ENCODE data around the gene RNF133.

Gene RNF133

DNA sequence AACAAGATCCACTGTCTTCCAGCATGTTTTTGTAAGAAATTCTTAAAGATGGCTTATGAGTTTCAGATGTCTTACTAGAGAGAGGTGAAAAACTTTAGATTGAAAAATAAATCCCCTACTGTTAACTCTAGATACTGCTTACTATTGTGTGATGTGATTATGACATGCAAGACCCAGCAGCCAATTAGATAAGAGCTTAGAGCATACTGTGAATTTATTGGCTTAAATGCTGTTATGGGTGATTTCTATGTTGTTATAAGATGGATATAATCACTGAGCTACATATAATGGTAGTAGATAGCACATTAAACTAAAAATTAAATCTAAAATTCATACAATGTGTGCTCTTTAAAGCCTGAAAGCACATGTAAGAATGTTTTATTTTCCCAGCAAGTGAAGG lies at the start of gene RNF133:
RNF133 (minus strand) TSS at position 101 of the 400 bp plus-strand sequence. CDS start 199 bp downstream, outside the sequence.
- DNase-seq (ENCODE audit: low spot score), result no peak

GRCh38 chr7:122748195-122748594 lies 49.3 kb upstream of the RNF133 start:
- no peak for DNase-seq (ENCODE audit: low spot score)

DNA sequence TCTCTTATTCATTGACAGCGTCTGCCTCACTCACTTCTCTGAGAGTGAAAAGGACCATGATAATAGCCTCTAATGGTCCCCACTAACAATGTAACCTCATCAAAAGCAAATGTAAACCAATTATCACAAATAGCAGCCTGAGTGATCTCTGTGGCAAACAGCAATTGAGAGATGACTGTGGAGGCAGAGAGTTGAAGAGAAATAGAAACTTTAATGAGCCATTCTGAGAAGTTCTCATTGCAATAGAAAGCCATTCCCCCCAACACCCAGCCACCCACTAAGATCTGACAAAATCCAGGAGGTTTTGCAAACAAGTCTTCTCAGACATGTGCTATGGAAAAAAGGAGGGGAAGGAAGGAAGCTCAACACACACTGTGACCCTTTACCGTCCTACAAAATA lies 48.0 kb upstream of the RNF133 start:
- DNase-seq (ENCODE audit: low spot score), result no peak

DNA sequence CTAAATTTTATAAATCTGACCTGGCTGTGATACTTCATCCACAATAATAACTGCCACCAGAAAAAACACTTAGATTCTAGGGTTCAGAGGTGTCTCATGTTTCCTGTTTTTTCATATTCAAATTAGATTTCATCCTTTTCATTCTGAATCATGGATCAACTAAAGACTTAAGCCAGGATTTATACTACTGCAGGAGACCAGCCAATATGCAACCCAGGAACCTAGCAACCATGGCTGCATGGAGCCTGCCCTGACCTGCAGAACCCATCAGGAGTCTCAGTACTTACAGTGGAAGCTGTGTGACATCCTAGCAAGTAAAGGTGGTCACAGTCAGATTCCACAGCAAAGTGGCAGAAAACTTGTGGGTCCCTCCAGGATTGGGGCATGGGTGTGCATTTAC lies 44.3 kb upstream of the RNF133 start:
- DNase-seq (ENCODE audit: low spot score), result no peak

GRCh38 chr7:122738947-122739346 lies 40.0 kb upstream of the RNF133 start:
- DNase-seq (ENCODE audit: low spot score), result no peak

DNA sequence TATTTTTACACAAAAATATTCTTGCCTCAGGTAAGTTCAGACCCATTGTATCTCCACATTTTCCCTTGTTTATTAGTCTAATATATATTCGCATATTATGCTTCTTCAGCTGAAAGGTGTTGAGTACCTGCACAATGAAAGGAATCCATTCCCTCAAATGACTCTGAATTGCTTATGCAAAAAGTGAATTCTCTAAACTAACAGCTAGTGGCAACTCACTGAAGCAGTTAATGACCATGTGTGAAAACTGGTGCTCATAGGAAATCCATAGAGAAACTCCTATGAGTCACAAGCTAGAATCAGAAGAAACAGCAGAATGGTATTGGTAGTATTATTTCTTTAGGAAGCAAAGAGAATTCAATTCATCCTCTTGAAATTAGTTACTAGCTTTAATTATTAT lies 37.3 kb upstream of the RNF133 start:
- no peak for DNase-seq (ENCODE audit: low spot score)

- no peak for DNase-seq (ENCODE audit: low spot score)
Measured at GRCh38 chr7:122727759-122728158, 28.8 kb upstream of the RNF133 start.

- DNase-seq (ENCODE audit: low spot score), result no peak
Measured at GRCh38 chr7:122727354-122727753, 28.4 kb upstream of the RNF133 start.

DNA sequence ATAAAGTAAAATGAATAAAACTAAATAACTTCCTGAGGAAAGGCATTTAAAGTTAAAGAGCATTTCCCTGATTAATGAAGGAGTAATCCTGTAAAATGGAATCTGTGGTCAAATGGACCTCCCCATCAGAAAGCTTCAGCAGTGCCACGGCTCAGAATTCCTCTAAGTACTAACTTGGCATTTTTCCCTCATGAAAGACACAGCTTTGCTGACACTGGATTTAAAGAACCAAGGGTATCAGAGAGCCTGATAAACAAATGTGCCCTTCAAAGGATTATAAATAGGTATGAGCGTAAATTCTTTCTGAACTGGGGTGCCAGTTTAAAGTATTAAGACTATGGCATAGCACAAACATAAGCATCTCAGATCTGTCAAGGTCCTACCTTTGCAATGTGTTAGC lies 28.0 kb upstream of the RNF133 start:
- DNase-seq (ENCODE audit: low spot score), result no peak

- DNase-seq (ENCODE audit: low spot score), result no peak
Measured at GRCh38 chr7:122724366-122724765, 25.4 kb upstream of the RNF133 start.

GRCh38 chr7:122719010-122719578 lies 20.2 kb upstream of the RNF133 start:
- DNase-seq (ENCODE audit: low spot score), result no peak

GRCh38 chr7:122717356-122718089 lies 18.6 kb upstream of the RNF133 start:
- no peak for DNase-seq (ENCODE audit: low spot score)

- no peak for DNase-seq (ENCODE audit: low spot score)
Measured at GRCh38 chr7:122715183-122715582, 16.3 kb upstream of the RNF133 start.

- no peak for DNase-seq (ENCODE audit: low spot score)
Measured at GRCh38 chr7:122710916-122711315, 12.0 kb upstream of the RNF133 start.

GRCh38 chr7:122709930-122710646 lies 11.2 kb upstream of the RNF133 start:
- DNase-seq (ENCODE audit: low spot score), result no peak

- DNase-seq (ENCODE audit: low spot score), result no peak
Measured at GRCh38 chr7:122706836-122707235, 7.9 kb upstream of the RNF133 start.

GRCh38 chr7:122702872-122703510 lies 4.1 kb upstream of the RNF133 start, which contains the start of gene RNF148:
TSS of gene RNF148 (minus strand) at chr7:122702922. CDS start at chr7:122702750, 172 bp downstream.
- DNase-seq (ENCODE audit: low spot score), result no peak

DNA sequence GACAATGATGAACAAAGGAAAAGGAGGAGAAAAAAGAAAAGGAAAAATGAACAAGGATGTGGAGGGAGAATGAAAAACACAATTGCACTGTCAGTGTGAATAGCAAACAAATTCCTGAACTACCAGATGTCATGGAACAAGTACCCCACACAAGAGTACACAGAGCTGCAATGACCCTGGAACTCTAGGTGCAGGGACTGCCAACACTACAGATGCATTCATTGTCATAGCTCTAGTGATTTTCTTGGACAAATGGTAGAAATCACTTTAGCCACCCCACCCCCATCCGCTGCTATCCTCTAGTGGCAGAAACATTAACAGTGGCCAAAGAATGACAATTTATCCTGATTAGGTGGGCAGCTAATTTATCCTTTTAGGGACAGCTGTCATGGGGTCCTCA lies 3.1 kb downstream of the RNF133 start:
- no peak for DNase-seq (ENCODE audit: low spot score)

DNA sequence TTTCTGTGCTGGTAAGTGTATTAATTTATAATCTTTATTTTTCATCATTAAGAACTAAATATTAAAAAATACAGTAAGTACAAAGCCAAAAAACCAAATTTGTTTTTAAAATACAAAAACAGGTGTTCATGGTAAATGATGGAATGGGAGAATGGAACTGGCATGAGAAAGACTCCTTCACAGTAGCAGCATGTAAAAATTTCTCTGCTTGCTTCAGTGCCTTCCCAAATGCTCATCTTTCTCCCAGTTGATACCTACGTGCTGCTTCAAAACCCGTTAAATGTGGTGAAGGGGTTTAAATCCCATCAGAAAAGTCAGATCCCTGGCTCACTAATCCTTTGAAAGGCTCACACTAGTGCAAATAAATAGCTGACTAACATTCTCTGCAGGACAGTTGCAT lies 4.2 kb downstream of the RNF133 start:
- no peak for DNase-seq (ENCODE audit: low spot score)

GRCh38 chr7:122692769-122693309 lies 6.1 kb downstream of the RNF133 start:
- DNase-seq (ENCODE audit: low spot score), result no peak

GRCh38 chr7:122691569-122692235 lies 7.2 kb downstream of the RNF133 start:
- no peak for DNase-seq (ENCODE audit: low spot score)
